GM21786 (cell line): ENCODE data around the gene DYNC2H1.

ENCODE experiments used
- ATAC-seq: cut with Tn5 transposase; IDR thresholded peaks from one replicate; pipeline ENCODE4 v1.9.1; 2021; ENCODE audit not compliant: unreplicated experiment

DYNC2H1 gene

GRCh38 chr11:103525069-103525468 is 415.8 kb downstream of the DYNC2H1 start:
- ATAC-seq, result no peak

DNA sequence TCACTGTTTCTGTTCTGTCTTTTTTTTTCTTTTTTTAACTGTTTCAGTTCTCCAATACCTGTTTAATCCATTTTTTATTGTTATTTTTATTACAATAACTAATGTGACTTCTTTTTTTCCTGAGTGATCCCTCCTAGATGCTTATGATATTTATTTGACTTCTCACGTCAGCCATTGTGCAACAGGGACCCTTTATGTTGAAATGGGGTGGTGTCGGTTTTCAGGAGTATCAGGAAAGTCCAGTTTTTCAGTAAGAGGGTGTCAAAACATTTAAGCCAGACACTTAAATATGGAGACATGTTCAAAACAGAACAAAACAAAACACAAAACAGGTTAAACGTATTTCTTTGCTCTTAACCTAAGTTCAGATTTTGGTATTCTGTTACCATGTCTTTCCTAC is 418.8 kb downstream of the DYNC2H1 start:
- no peak for ATAC-seq

GRCh38 chr11:103528596-103528995 is 419.4 kb downstream of the DYNC2H1 start:
- ATAC-seq, result no peak

DNA sequence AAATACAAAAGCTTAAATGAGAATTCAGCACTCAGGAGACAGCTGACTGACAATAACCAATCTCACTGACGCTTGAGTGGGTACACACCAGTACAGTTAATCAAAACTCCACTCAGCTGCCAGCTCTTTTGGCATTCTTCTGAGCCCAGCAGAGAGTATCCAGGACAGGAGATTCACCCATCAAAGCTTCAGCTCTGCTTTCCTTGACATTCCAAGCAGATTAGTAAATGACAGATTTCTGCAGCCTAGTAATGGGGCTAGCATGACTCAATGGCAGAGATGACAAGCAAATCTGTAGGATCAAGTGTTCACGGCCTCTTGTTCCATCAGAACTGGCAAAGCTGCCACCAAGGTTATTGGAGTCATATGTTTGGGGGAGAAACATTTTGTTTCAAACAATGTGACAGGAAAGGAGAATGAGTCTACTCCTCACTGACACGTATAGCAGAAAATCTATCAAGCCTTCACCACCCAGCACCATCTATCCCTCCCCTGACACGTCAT is 420.0 kb downstream of the DYNC2H1 start:
- no peak for ATAC-seq
